Measurements from ENCODE around the gene EDC3. TPM values are rescaled to one million over a fixed set of nuclear protein-coding genes. Genes with fewer than 3 reads are reported as not detected.

EDC3 gene
- total and polyA plus RNA-seq, 9 of the 15 experiments (the other 6 are each of a cell fraction or from before 2014, with no cell fraction given) = 11.7 to 63.9 (median 32.8) TPM

GRCh38 chr15:74614744-74615507, 80.9 kb downstream of the EDC3 start (continued):
- TF ChIP-seq, protein P1, sequence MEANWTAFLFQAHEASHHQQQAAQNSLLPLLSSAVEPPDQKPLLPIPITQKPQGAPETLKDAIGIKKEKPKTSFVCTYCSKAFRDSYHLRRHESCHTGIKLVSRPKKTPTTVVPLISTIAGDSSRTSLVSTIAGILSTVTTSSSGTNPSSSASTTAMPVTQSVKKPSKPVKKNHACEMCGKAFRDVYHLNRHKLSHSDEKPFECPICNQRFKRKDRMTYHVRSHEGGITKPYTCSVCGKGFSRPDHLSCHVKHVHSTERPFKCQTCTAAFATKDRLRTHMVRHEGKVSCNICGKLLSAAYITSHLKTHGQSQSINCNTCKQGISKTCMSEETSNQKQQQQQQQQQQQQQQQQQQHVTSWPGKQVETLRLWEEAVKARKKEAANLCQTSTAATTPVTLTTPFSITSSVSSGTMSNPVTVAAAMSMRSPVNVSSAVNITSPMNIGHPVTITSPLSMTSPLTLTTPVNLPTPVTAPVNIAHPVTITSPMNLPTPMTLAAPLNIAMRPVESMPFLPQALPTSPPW (CRISPR knock-in tag; IDR thresholded peaks at IDR 0.05) = peak; percentile 77; the same call in 1 of the 2 replicates
- TF ChIP-seq, protein P2, sequence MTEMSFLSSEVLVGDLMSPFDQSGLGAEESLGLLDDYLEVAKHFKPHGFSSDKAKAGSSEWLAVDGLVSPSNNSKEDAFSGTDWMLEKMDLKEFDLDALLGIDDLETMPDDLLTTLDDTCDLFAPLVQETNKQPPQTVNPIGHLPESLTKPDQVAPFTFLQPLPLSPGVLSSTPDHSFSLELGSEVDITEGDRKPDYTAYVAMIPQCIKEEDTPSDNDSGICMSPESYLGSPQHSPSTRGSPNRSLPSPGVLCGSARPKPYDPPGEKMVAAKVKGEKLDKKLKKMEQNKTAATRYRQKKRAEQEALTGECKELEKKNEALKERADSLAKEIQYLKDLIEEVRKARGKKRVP (CRISPR knock-in tag; IDR thresholded peaks at IDR 0.05) = no peak
- TF ChIP-seq, protein P3, sequence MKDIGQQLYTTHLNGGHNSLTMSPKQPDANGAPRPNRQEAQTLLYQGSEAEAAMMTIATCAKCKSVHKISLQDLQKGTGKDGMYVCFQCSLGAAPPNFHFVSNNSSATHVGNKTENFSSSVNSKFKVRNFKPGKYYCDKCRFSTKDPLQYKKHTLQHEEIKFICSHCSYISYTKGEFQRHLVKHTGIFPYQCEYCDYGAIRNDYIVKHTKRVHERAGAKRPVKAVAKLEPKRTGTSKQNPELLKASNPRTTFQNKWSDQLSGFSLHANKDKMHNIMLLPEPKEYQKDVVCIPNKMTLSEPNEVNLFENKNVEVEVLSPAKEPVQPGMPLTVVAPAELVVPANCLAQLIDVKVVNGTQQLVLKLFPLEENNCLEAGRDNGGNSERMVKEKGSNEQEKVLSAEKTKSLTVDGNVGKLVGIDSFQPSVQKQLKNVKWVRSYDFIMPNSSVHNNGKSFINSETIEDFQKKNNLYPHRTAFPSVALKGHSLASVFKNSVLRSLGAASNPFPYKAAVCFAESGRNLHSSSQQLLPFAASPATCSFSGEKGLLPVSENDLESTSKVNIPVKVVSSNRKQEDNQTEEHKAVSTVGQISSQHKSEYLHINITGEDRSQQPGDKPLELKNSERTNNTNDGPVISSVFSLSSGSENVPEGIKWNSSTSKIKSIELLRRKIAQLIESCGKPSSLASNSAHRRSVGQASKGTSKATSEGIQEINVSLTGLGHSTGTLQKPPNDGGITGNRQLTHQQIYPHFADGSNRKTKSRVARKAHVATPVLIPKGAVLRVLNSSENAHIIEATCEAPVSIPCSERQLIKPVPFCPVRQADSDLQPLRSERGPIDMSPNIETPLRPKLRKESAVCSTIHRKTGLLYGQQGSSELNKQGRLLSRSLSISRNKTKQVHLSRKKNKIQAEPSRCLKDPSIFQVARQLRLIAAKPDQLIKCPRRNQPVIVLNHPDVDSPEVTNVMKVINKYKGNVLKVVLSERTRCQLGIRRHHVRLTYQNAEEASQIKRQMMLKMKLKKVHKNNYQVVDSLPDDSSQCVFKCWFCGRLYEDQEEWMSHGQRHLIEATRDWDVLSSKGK (CRISPR knock-in tag; IDR thresholded peaks at IDR 0.05) = no peak
- TF ChIP-seq THRAP3 (IDR thresholded peaks at IDR 0.05; ENCODE audit: borderline replicate concordance) = no peak
- peak; percentile 55 for TF ChIP-seq NFIC (IDR thresholded peaks at IDR 0.05)
- no peak for TF ChIP-seq ZNF175 (CRISPR knock-in tag; IDR thresholded peaks at IDR 0.05; ENCODE audit: low read depth)
- TF ChIP-seq ZNF408 (CRISPR knock-in tag; IDR thresholded peaks at IDR 0.05; ENCODE audit: low read depth) = no peak
- no peak for TF ChIP-seq TBL1XR1 (IDR thresholded peaks at IDR 0.05; ENCODE audit: low read length in 2 of 2)
- TF ChIP-seq, protein P4, sequence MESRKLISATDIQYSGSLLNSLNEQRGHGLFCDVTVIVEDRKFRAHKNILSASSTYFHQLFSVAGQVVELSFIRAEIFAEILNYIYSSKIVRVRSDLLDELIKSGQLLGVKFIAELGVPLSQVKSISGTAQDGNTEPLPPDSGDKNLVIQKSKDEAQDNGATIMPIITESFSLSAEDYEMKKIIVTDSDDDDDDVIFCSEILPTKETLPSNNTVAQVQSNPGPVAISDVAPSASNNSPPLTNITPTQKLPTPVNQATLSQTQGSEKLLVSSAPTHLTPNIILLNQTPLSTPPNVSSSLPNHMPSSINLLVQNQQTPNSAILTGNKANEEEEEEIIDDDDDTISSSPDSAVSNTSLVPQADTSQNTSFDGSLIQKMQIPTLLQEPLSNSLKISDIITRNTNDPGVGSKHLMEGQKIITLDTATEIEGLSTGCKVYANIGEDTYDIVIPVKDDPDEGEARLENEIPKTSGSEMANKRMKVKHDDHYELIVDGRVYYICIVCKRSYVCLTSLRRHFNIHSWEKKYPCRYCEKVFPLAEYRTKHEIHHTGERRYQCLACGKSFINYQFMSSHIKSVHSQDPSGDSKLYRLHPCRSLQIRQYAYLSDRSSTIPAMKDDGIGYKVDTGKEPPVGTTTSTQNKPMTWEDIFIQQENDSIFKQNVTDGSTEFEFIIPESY (CRISPR knock-in tag; IDR thresholded peaks at IDR 0.05) = no peak
- TF ChIP-seq GTF2F1 (IDR thresholded peaks at IDR 0.05; ENCODE audit: low read depth, low read length) = no peak
- TF ChIP-seq, protein P5, sequence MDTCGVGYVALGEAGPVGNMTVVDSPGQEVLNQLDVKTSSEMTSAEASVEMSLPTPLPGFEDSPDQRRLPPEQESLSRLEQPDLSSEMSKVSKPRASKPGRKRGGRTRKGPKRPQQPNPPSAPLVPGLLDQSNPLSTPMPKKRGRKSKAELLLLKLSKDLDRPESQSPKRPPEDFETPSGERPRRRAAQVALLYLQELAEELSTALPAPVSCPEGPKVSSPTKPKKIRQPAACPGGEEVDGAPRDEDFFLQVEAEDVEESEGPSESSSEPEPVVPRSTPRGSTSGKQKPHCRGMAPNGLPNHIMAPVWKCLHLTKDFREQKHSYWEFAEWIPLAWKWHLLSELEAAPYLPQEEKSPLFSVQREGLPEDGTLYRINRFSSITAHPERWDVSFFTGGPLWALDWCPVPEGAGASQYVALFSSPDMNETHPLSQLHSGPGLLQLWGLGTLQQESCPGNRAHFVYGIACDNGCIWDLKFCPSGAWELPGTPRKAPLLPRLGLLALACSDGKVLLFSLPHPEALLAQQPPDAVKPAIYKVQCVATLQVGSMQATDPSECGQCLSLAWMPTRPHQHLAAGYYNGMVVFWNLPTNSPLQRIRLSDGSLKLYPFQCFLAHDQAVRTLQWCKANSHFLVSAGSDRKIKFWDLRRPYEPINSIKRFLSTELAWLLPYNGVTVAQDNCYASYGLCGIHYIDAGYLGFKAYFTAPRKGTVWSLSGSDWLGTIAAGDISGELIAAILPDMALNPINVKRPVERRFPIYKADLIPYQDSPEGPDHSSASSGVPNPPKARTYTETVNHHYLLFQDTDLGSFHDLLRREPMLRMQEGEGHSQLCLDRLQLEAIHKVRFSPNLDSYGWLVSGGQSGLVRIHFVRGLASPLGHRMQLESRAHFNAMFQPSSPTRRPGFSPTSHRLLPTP (IDR thresholded peaks at IDR 0.05; ENCODE audit: borderline replicate concordance, extremely low read depth, insufficient read length) = no peak
- TF ChIP-seq ZNF583 (CRISPR knock-in tag; IDR thresholded peaks at IDR 0.05) = 0 out of 2 replicates have a peak, but pooled peaks have one; percentile 18
- no peak for TF ChIP-seq POLR3G (IDR thresholded peaks at IDR 0.05; ENCODE audit: extremely low read depth, insufficient read length, insufficient replicate concordance)
- TF ChIP-seq, protein P6, sequence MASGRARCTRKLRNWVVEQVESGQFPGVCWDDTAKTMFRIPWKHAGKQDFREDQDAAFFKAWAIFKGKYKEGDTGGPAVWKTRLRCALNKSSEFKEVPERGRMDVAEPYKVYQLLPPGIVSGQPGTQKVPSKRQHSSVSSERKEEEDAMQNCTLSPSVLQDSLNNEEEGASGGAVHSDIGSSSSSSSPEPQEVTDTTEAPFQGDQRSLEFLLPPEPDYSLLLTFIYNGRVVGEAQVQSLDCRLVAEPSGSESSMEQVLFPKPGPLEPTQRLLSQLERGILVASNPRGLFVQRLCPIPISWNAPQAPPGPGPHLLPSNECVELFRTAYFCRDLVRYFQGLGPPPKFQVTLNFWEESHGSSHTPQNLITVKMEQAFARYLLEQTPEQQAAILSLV (tag; IDR thresholded peaks at IDR 0.05) = no peak

Data from K562 (cell line).